HEK293 (cell line): ENCODE results near the gene TCF7L2.

Experiments used
- HOXA7 ChIP-seq: sonication (generic); formaldehyde crosslinking; IDR thresholded peaks from 2 replicates; pipeline ENCODE4 v1.8.1; 2022; ENCODE audit warnings: missing genetic modification reagents, borderline replicate concordance
- SP7 ChIP-seq: fragments of 450-650 bp; formaldehyde crosslinking; IDR thresholded peaks from 2 replicates; pipeline ENCODE4 v1.5.1; 2016; ENCODE audit warnings: missing biosample characterization, missing genetic modification characterization
- TF ChIP-seq, protein P1 (sequence below): fragments of 450-650 bp; formaldehyde crosslinking; IDR thresholded peaks from 2 replicates; pipeline ENCODE4 v1.5.1; 2016; ENCODE audit warnings: missing biosample characterization, missing genetic modification characterization

DNA sequence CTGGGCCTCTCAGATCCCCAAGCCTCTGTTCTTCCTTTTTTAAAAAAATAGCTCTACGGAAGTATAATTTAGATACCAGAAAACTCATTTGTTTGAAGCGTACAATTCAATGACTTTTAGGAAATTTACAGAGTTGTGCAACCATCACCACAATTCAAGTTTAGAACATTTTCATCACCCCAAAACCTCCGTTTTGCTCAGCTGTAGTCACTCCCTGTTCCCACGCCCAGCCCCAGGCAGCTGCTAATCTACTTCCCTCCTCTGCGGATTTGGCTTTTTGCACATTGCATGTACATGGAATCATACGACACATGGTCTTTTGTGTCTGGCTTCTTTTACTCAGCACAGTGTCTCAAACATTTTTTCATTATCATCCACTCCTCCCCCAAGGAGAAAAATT is 229.2 kb downstream of the TCF7L2 start:
- TF ChIP-seq, protein P1, sequence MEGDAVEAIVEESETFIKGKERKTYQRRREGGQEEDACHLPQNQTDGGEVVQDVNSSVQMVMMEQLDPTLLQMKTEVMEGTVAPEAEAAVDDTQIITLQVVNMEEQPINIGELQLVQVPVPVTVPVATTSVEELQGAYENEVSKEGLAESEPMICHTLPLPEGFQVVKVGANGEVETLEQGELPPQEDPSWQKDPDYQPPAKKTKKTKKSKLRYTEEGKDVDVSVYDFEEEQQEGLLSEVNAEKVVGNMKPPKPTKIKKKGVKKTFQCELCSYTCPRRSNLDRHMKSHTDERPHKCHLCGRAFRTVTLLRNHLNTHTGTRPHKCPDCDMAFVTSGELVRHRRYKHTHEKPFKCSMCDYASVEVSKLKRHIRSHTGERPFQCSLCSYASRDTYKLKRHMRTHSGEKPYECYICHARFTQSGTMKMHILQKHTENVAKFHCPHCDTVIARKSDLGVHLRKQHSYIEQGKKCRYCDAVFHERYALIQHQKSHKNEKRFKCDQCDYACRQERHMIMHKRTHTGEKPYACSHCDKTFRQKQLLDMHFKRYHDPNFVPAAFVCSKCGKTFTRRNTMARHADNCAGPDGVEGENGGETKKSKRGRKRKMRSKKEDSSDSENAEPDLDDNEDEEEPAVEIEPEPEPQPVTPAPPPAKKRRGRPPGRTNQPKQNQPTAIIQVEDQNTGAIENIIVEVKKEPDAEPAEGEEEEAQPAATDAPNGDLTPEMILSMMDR (tag by site-specific recombination): no peak
- no peak for TF ChIP-seq SP7 (tag by site-specific recombination)
- TF ChIP-seq HOXA7 (CRISPR knock-in tag): no peak
